H9 (cell line): ENCODE results near the gene FBXL22. TPM values are rescaled to one million over a fixed set of nuclear protein-coding genes. Genes with fewer than 3 reads are reported as not detected.

Source experiments
- DNase-seq: peaks from one replicate; pipeline ENCODE4 v3.0.0-alpha.2; 2017
- H2AFZ ChIP-seq: one replicate; pipeline ENCODE4 v1.6.1; 2013; ENCODE audit warnings: mild to moderate bottlenecking, low read length, control low read depth, moderate library complexity
- H2AK5ac ChIP-seq: 2 replicates; pipeline ENCODE4 v1.6.1; 2013; ENCODE audit warnings: low read length, control low read depth, mixed read lengths; ENCODE audit not compliant: insufficient read length
- H2BK120ac ChIP-seq: one replicate; pipeline ENCODE4 v1.6.1; 2013; ENCODE audit warnings: low read depth, mild to moderate bottlenecking, low read length, control low read depth, inconsistent platforms; ENCODE audit not compliant: poor library complexity, severe bottlenecking
- H2BK12ac ChIP-seq: 2 replicates; pipeline ENCODE4 v1.6.1; 2013; ENCODE audit warnings: low read length, control low read depth, mixed read lengths, low read depth; ENCODE audit not compliant: insufficient read length
- H2BK15ac ChIP-seq: 2 replicates; pipeline ENCODE4 v1.6.1; 2013; ENCODE audit warnings: low read depth, low read length, control low read depth
- H2BK20ac ChIP-seq: one replicate; pipeline ENCODE4 v1.6.1; 2013; ENCODE audit warnings: low read depth, mild to moderate bottlenecking, low read length, control low read depth, inconsistent platforms; ENCODE audit not compliant: poor library complexity, severe bottlenecking
- H2BK5ac ChIP-seq: 2 replicates; pipeline ENCODE4 v1.6.1; 2013; ENCODE audit warnings: low read length, control low read depth, mixed read lengths; ENCODE audit not compliant: insufficient read length
- H3K14ac ChIP-seq: 2 replicates; pipeline ENCODE4 v1.6.1; 2013; ENCODE audit warnings: low read length, control low read depth; ENCODE audit not compliant: insufficient read depth
- H3K18ac ChIP-seq: 2 replicates; pipeline ENCODE4 v1.6.1; 2013; ENCODE audit warnings: low read depth, mild to moderate bottlenecking, mixed read lengths, low read length, control low read depth; ENCODE audit not compliant: insufficient read length
- H3K23ac ChIP-seq: 2 replicates; pipeline ENCODE4 v1.6.1; 2013; ENCODE audit warnings: low read length, control low read depth, mixed read lengths, low read depth; ENCODE audit not compliant: insufficient read length
- H3K23me2 ChIP-seq: 2 replicates; pipeline ENCODE4 v1.6.1; 2013; ENCODE audit warnings: low read depth, mild to moderate bottlenecking, mixed read lengths, low read length, control low read depth; ENCODE audit not compliant: insufficient read length, poor library complexity, severe bottlenecking
- H3K27ac ChIP-seq: 2 replicates; pipeline ENCODE4 v1.5.1; 2013; ENCODE audit warnings: low read length, control low read depth, mixed read lengths, low read depth; ENCODE audit not compliant: insufficient read length
- H3K27me3 ChIP-seq: 2 replicates; pipeline ENCODE4 v1.6.1; 2013; ENCODE audit warnings: low read length, control low read depth, inconsistent platforms; ENCODE audit not compliant: insufficient read depth
- H3K4ac ChIP-seq: 2 replicates; pipeline ENCODE4 v1.6.1; 2013; ENCODE audit warnings: low read depth, mild to moderate bottlenecking, control low read depth, inconsistent platforms, low read length, moderate library complexity
- H3K4me1 ChIP-seq: 2 replicates; pipeline ENCODE4 v1.6.1; 2013; ENCODE audit warnings: low read length, control low read depth, inconsistent platforms; ENCODE audit not compliant: insufficient read depth
- H3K4me2 ChIP-seq: 2 replicates; pipeline ENCODE4 v1.6.1; 2013; ENCODE audit warnings: low read length, control low read depth, mixed read lengths; ENCODE audit not compliant: insufficient read length, insufficient read depth
- H3K56ac ChIP-seq: 2 replicates; pipeline ENCODE4 v1.6.1; 2013; ENCODE audit warnings: low read depth, mild to moderate bottlenecking, mixed read lengths, low read length, control low read depth; ENCODE audit not compliant: insufficient read length
- H3K79me1 ChIP-seq: 2 replicates; pipeline ENCODE4 v1.6.1; 2013; ENCODE audit warnings: low read depth, mild to moderate bottlenecking, moderate library complexity, low read length, control low read depth, inconsistent platforms; ENCODE audit not compliant: insufficient read depth, poor library complexity, severe bottlenecking
- H3K79me2 ChIP-seq: 2 replicates; pipeline ENCODE4 v1.6.1; 2013; ENCODE audit warnings: low read length, control low read depth, inconsistent platforms; ENCODE audit not compliant: insufficient read depth
- H3K9ac ChIP-seq: 2 replicates; pipeline ENCODE4 v1.6.1; 2013; ENCODE audit warnings: low read length, control low read depth, mixed read lengths; ENCODE audit not compliant: insufficient read length; ENCODE audit errors: extremely low read depth
- H3K9me3 ChIP-seq: one replicate; pipeline ENCODE4 v1.6.1; 2013; ENCODE audit warnings: low read depth, low read length, inconsistent platforms; ENCODE audit not compliant: control insufficient read depth
- H3T11ph ChIP-seq: one replicate; pipeline ENCODE4 v1.6.1; 2013; ENCODE audit warnings: mild to moderate bottlenecking, low read length, control low read depth, inconsistent platforms
- H4K20me1 ChIP-seq: one replicate; pipeline ENCODE4 v1.6.1; 2013; ENCODE audit not compliant: control insufficient read depth, insufficient read length, insufficient read depth
- H4K5ac ChIP-seq: 2 replicates; pipeline ENCODE4 v1.6.1; 2013; ENCODE audit warnings: low read depth, mild to moderate bottlenecking, mixed read lengths, low read length, control low read depth; ENCODE audit not compliant: insufficient read length
- H4K8ac ChIP-seq: replicated peaks from 2 replicates; pipeline ENCODE4 v1.6.1; 2013; ENCODE audit warnings: low read length, control low read depth, mixed read lengths, low read depth; ENCODE audit not compliant: insufficient read length
- H4K91ac ChIP-seq: 2 replicates; pipeline ENCODE4 v1.6.1; 2013; ENCODE audit warnings: low read depth, mild to moderate bottlenecking, moderate library complexity, mixed read lengths, low read length, control low read depth; ENCODE audit not compliant: insufficient read length
- H3K27ac Mint-ChIP-seq, 3 experiments: 2 replicates in 2 of 3; 3 replicates in 1 of 3; pipeline ENCODE4 v1.8.0; 2020 to 2021; ENCODE audit warnings: mixed read lengths in 3 of 3, mild to moderate bottlenecking in 1 of 3, moderate library complexity in 1 of 3
- H3K27me3 Mint-ChIP-seq: 2 replicates; pipeline ENCODE4 v1.8.0; 2021; ENCODE audit warnings: low read depth, mild to moderate bottlenecking, moderate library complexity, mixed read lengths
- H3K36me3 Mint-ChIP-seq, 3 experiments: 2 replicates in 2 of 3; 3 replicates in 1 of 3; pipeline ENCODE4 v1.8.0; 2020 to 2021; ENCODE audit warnings: low read depth in 3 of 3, mixed read lengths in 3 of 3; ENCODE audit not compliant: insufficient read depth in 1 of 3
- H3K4me1 Mint-ChIP-seq, 2 experiments: 2 replicates each; pipeline ENCODE4 v1.8.0; 2020; ENCODE audit warnings: mixed read lengths in 2 of 2
- H3K4me3 Mint-ChIP-seq, 2 experiments: 2 replicates in 1 of 2; 3 replicates in 1 of 2; pipeline ENCODE4 v1.8.0; 2020 to 2021; ENCODE audit warnings: mild to moderate bottlenecking in 2 of 2, mixed read lengths in 2 of 2, moderate library complexity in 1 of 2
- H3K9me3 Mint-ChIP-seq, 2 experiments: 2 replicates in 1 of 2; 3 replicates in 1 of 2; pipeline ENCODE4 v1.8.0; 2020; ENCODE audit warnings: mild to moderate bottlenecking in 2 of 2, mixed read lengths in 2 of 2, moderate library complexity in 1 of 2
- CTCF ChIP-seq: fragments of 200-600 bp; sonication (generic); conservative IDR thresholded peaks from 3 replicates; pipeline ENCODE4 v1.8.0; 2021; ENCODE audit warnings: antibody characterized with exemption, mild to moderate bottlenecking
- WGBS: extraction: QIAGEN DNeasy Blood & Tissue Kit; methylation state at CpG from one replicate; pipeline ENCODE4 v1.1.7; 2013; ENCODE audit warnings: missing lambda C conversion rate, low lambda C conversion rate, mixed read lengths; ENCODE audit not compliant: insufficient read length; ENCODE audit errors: extremely low coverage; 5-methylcytosine and 5-hydroxymethylcytosine counted together
- total RNA-seq: library from RNA; stranded (reverse); gene quantifications from 2 replicates; pipeline ENCODE4 v1.2.1, GENCODE V29; 2021

Gene FBXL22
- total RNA-seq, 1 experiment from 2014 or later = 0.52 TPM

GRCh38 chr15:63601026-63601703, 4.0 kb downstream of the FBXL22 start:
- Histone ChIP-seq H4K91ac (no peak overlapping the region), H3T11ph (no peak overlapping the region), H3K4ac (no peak overlapping the region), H2BK12ac (no peak overlapping the region), H3K79me1 (no peaks in the 10 kb centered on the region), H3K9me3 (no peaks in the 10 kb centered on the region), H3K27ac (no peak overlapping the region), H3K79me2 (no peaks in the 10 kb centered on the region), H2BK5ac (no peak overlapping the region), H2AK5ac (no peak overlapping the region), H3K23ac (no peak overlapping the region), H3K18ac (peak overlapping the region; percentile 9), H2BK120ac (no peak overlapping the region), H2BK15ac (no peak overlapping the region), H3K56ac (no peak overlapping the region), H3K4me2 (peak overlapping the region; percentile 81), H2BK20ac (no peak overlapping the region), H3K4me1 (no peaks in the 10 kb centered on the region), H4K20me1 (no peaks in the 10 kb centered on the region), H3K9ac (peak overlapping the region; percentile 23), H3K14ac (peak overlapping the region; percentile 27; the same call in 1 of the 2 replicates), H4K8ac (no peak overlapping the region), H4K5ac (no peak overlapping the region), H3K23me2 (peaks cover 11% of the 10 kb centered on the region), H2AFZ (no peak overlapping the region), H3K27me3 (peaks cover 3% of the 10 kb centered on the region; the same call in 1 of the 2 replicates)
- Mint-ChIP-seq H3K36me3 (no peaks in the 10 kb centered on the region; a peak in 1 of 7 replicates), H3K4me3 (peak overlapping the region; percentile 79 to 89), H3K27ac (peak overlapping the region in 2 of 3 experiments; percentile 62 to 64; a peak in 2 of 7 replicates), H3K27me3 (peaks cover 36% of the 10 kb centered on the region), H3K4me1 (peaks cover 13 to 32% of the 10 kb centered on the region in 2 experiments), H3K9me3 (no peaks in the 10 kb centered on the region)
- no peak for DNase-seq
- no CpG with 5 or more reads among the region's 63 CpGs for WGBS
- TF ChIP-seq CTCF = no peak
